Esophagus (tissue), 2 donors: ENCODE data around the gene WDFY1. TPM values are rescaled to one million over a fixed set of nuclear protein-coding genes. Genes with fewer than 3 reads are reported as not detected.

Experiments
- H3K27ac ChIP-seq, 2 donors: one replicate each; pipeline ENCODE4 v1.5.1; 2013; ENCODE audit warnings: low read depth in 2 of 2, mild to moderate bottlenecking in 2 of 2, inconsistent platforms in 1 of 2, low read length in 1 of 2, moderate library complexity in 1 of 2
- H3K27me3 ChIP-seq, 2 donors: one replicate each; pipeline ENCODE4 v1.6.1; 2013; ENCODE audit warnings: low read length in 2 of 2, control low read depth in 1 of 2, mild to moderate bottlenecking in 1 of 2; ENCODE audit not compliant: insufficient read depth in 2 of 2, control insufficient read depth in 1 of 2
- H3K36me3 ChIP-seq, 2 donors: one replicate each; pipeline ENCODE4 v1.6.1; 2013; ENCODE audit warnings: low read length in 1 of 2; ENCODE audit not compliant: control insufficient read depth in 2 of 2, insufficient read depth in 2 of 2
- H3K4me1 ChIP-seq, 2 donors: one replicate each; pipeline ENCODE4 v1.6.1; 2013; ENCODE audit warnings: low read length in 1 of 2; ENCODE audit not compliant: control insufficient read depth in 2 of 2, insufficient read depth in 2 of 2
- H3K4me3 ChIP-seq, 2 donors: one replicate each; pipeline ENCODE4 v1.5.1; 2013; ENCODE audit warnings: low read length in 2 of 2, mild to moderate bottlenecking in 2 of 2, low read depth in 1 of 2, moderate library complexity in 1 of 2
- H3K9me3 ChIP-seq, 2 donors: one replicate each; pipeline ENCODE4 v1.6.1; 2013; ENCODE audit warnings: mild to moderate bottlenecking in 2 of 2, low read depth in 1 of 2, low read length in 1 of 2, moderate library complexity in 1 of 2; ENCODE audit not compliant: control insufficient read depth in 2 of 2, insufficient read depth in 1 of 2
- WGBS, 2 donors: extraction: QIAGEN DNeasy Blood & Tissue Kit; methylation state at CpG; one replicate each; pipeline ENCODE4 v1.1.7; 2013; 5-methylcytosine and 5-hydroxymethylcytosine counted together
- polyA plus RNA-seq, 2 donors: library from polyadenylated mRNA; stranded (reverse); fragments of 200-250 nt; gene quantifications; one replicate each; pipeline ENCODE4 v1.2.3, GENCODE V29; 2013
- donor health status: healthy with polysubstance abuse.
- donor health status: Bipolar disorder and iron deficiency.

The WDFY1 gene
- polyA plus RNA-seq, 2 donors: 5.0 to 8.7 TPM

- Histone ChIP-seq H3K9me3 (no peaks in the 10 kb centered on the region), H3K27me3 (no peaks in the 10 kb centered on the region), H3K36me3 (peaks cover 0 to 7% of the 10 kb centered on the region in 2 donors), H3K4me3 (no peak overlapping the region), H3K4me1 (no peaks in the 10 kb centered on the region), H3K27ac (no peak overlapping the region)
- 93 to 95% methylated on average over 4 of the region's 4 CpGs for WGBS, 2 donors
Observed at GRCh38 chr2:223920109-223920508, 25.0 kb downstream of the WDFY1 start.

- H3K36me3 ChIP-seq: peaks cover 0 to 7% of the 10 kb centered on the region in 2 donors
- H3K27ac ChIP-seq: no peak overlapping the region
- no peaks in the 10 kb centered on the region for H3K9me3 ChIP-seq
- no peak overlapping the region for H3K4me3 ChIP-seq
- H3K4me1 ChIP-seq: no peaks in the 10 kb centered on the region
- WGBS, 2 donors: 76 to 78% methylated on average over 11 of the region's 11 CpGs
- H3K27me3 ChIP-seq: no peaks in the 10 kb centered on the region
Observed at GRCh38 chr2:223918671-223919134, 26.4 kb downstream of the WDFY1 start.

- Histone ChIP-seq H3K36me3 (peaks cover 0 to 7% of the 10 kb centered on the region in 2 donors), H3K4me3 (no peak overlapping the region), H3K9me3 (no peaks in the 10 kb centered on the region), H3K27ac (no peak overlapping the region), H3K4me1 (no peaks in the 10 kb centered on the region), H3K27me3 (no peaks in the 10 kb centered on the region)
- WGBS, 2 donors: 93 to 96% methylated on average over 8 of the region's 8 CpGs
Observed at GRCh38 chr2:223916181-223916920, 28.8 kb downstream of the WDFY1 start.

GRCh38 chr2:223915071-223915470 is 30.1 kb downstream of the WDFY1 start:
- no peaks in the 10 kb centered on the region for H3K9me3 ChIP-seq
- H3K27ac ChIP-seq: no peak overlapping the region
- H3K4me1 ChIP-seq: no peaks in the 10 kb centered on the region
- 89 to 91% methylated on average over 3 of the region's 3 CpGs for WGBS, 2 donors
- H3K27me3 ChIP-seq: no peaks in the 10 kb centered on the region
- peaks cover 0 to 7% of the 10 kb centered on the region in 2 donors for H3K36me3 ChIP-seq
- no peak overlapping the region for H3K4me3 ChIP-seq

GRCh38 chr2:223914324-223914723 is 30.8 kb downstream of the WDFY1 start:
- H3K36me3 ChIP-seq: peaks cover 0 to 7% of the 10 kb centered on the region in 2 donors
- H3K27me3 ChIP-seq: no peaks in the 10 kb centered on the region
- H3K4me1 ChIP-seq: no peaks in the 10 kb centered on the region
- H3K4me3 ChIP-seq: no peak overlapping the region
- no peaks in the 10 kb centered on the region for H3K9me3 ChIP-seq
- H3K27ac ChIP-seq: no peak overlapping the region

- no peak overlapping the region for H3K27ac ChIP-seq
- no peaks in the 10 kb centered on the region for H3K36me3 ChIP-seq
- H3K4me3 ChIP-seq: no peak overlapping the region
- H3K4me1 ChIP-seq: peaks cover 0 to 2% of the 10 kb centered on the region in 2 donors
- 57 to 66% methylated on average over 7 of the region's 7 CpGs for WGBS, 2 donors
- no peaks in the 10 kb centered on the region for H3K27me3 ChIP-seq
- no peaks in the 10 kb centered on the region for H3K9me3 ChIP-seq
Observed at GRCh38 chr2:223909001-223909741, 36.0 kb downstream of the WDFY1 start.

GRCh38 chr2:223908304-223908998 is 36.7 kb downstream of the WDFY1 start:
- Histone ChIP-seq H3K9me3 (no peaks in the 10 kb centered on the region), H3K36me3 (no peaks in the 10 kb centered on the region), H3K27me3 (no peaks in the 10 kb centered on the region), H3K4me1 (peaks cover 0 to 2% of the 10 kb centered on the region in 2 donors), H3K27ac (no peak overlapping the region), H3K4me3 (no peak overlapping the region)
- 68 to 87% methylated on average over 8 of the region's 8 CpGs for whole genome bisulfite sequencing, 2 donors

- H3K9me3 ChIP-seq: no peaks in the 10 kb centered on the region
- no peak overlapping the region for H3K4me3 ChIP-seq
- H3K27me3 ChIP-seq: no peaks in the 10 kb centered on the region
- peaks cover 0 to 2% of the 10 kb centered on the region in 2 donors for H3K4me1 ChIP-seq
- WGBS, 2 donors: 83 to 86% methylated on average over 2 of the region's 2 CpGs
- H3K27ac ChIP-seq: no peak overlapping the region
- peaks cover 3 to 4% of the 10 kb centered on the region in 2 donors for H3K36me3 ChIP-seq
Observed at GRCh38 chr2:223905996-223906395, 39.1 kb downstream of the WDFY1 start.

- peaks cover 3 to 6% of the 10 kb centered on the region in 2 donors for H3K36me3 ChIP-seq
- no peaks in the 10 kb centered on the region for H3K4me1 ChIP-seq
- H3K4me3 ChIP-seq: no peak overlapping the region
- no peaks in the 10 kb centered on the region for H3K27me3 ChIP-seq
- 64 to 74% methylated on average over 2 of the region's 2 CpGs for WGBS, 2 donors
- no peaks in the 10 kb centered on the region for H3K9me3 ChIP-seq
- no peak overlapping the region for H3K27ac ChIP-seq
Observed at GRCh38 chr2:223901854-223902253, 43.3 kb downstream of the WDFY1 start.
